GM21360 (cell line): ENCODE data around the gene GPRIN3.
"Not testable (repeated sequence)": the region's sequence is repeated elsewhere in the genome, so short reads cannot be mapped to it uniquely, and the experiment has no call there.

Experiments
- ATAC-seq: cut with Tn5 transposase; IDR thresholded peaks from one replicate; pipeline ENCODE4 v1.9.1; 2021; ENCODE audit warnings: mild to moderate bottlenecking, moderate library complexity; ENCODE audit not compliant: unreplicated experiment

GPRIN3 gene

GRCh38 chr4:89259301-89260028 is 48.1 kb downstream of the GPRIN3 start:
- no peak for ATAC-seq

GRCh38 chr4:89258506-89258905 is 49.1 kb downstream of the GPRIN3 start:
- ATAC-seq = no peak

- no peak for ATAC-seq
Observed at GRCh38 chr4:89257376-89257775, 50.2 kb downstream of the GPRIN3 start.

GRCh38 chr4:89256203-89256800 is 51.3 kb downstream of the GPRIN3 start:
- ATAC-seq = no peak

GRCh38 chr4:89254847-89255246 is 52.8 kb downstream of the GPRIN3 start:
- peak; percentile 65 for ATAC-seq

- not testable (repeated sequence) for ATAC-seq
Observed at GRCh38 chr4:89254347-89254746, 53.3 kb downstream of the GPRIN3 start.

- no peak for ATAC-seq
Observed at GRCh38 chr4:89253935-89254334, 53.7 kb downstream of the GPRIN3 start.

GRCh38 chr4:89253311-89253710 is 54.3 kb downstream of the GPRIN3 start:
- no peak for ATAC-seq

- no peak for ATAC-seq
Observed at GRCh38 chr4:89251396-89251795, 56.2 kb downstream of the GPRIN3 start.

GRCh38 chr4:89249716-89250361 is 57.8 kb downstream of the GPRIN3 start:
- no peak for ATAC-seq

GRCh38 chr4:89249313-89249712 is 58.3 kb downstream of the GPRIN3 start:
- ATAC-seq = no peak

GRCh38 chr4:89248879-89249281 is 58.7 kb downstream of the GPRIN3 start:
- no peak for ATAC-seq

GRCh38 chr4:89247951-89248350 is 59.6 kb downstream of the GPRIN3 start:
- no peak for ATAC-seq

- no peak for ATAC-seq
Observed at GRCh38 chr4:89245459-89245858, 62.1 kb downstream of the GPRIN3 start.

GRCh38 chr4:89243733-89244252 is 63.8 kb downstream of the GPRIN3 start:
- no peak for ATAC-seq

- no peak for ATAC-seq
Observed at GRCh38 chr4:89242864-89243732, 64.5 kb downstream of the GPRIN3 start.

- no peak for ATAC-seq
Observed at GRCh38 chr4:89242216-89242615, 65.4 kb downstream of the GPRIN3 start.

GRCh38 chr4:89230271-89230670 is 77.3 kb downstream of the GPRIN3 start:
- ATAC-seq = no peak

- ATAC-seq = peak; percentile 97
Observed at GRCh38 chr4:89226665-89227574, 80.7 kb downstream of the GPRIN3 start.

GRCh38 chr4:89222170-89222569 is 85.4 kb downstream of the GPRIN3 start:
- no peak for ATAC-seq
